HCT116 (cell line): ENCODE measurements around the gene NOX1. TPM values are rescaled to one million over a fixed set of nuclear protein-coding genes. Genes with fewer than 3 reads are reported as not detected.

Experiments used
- ATAC-seq: fragments of 200-7000 bp; cut with Tn5 transposase; 2 replicates; pipeline ENCODE4 v1.9.1; 2020; ENCODE audit warnings: mild to moderate bottlenecking, moderate library complexity
- BruUV-seq: library from RNA; stranded (reverse); fragments of 400-500 nt; replicated peaks from 2 replicates; lab custom pipeline; 2021; lab: Mats Ljungman, UMichigan
- CTCF ChIA-PET: fragments of 300-600 bp; sonication (Branson Sonifier 250); formaldehyde crosslinking; loops from one replicate; lab custom pipeline; 2021; ENCODE audit warnings: antibody characterized with exemption; lab: Charles Lee
- POLR2A ChIA-PET: fragments of 300-600, 350-600 bp; sonication (Branson Sonifier 250); formaldehyde crosslinking; loops from one replicate; lab custom pipeline; 2021; ENCODE audit warnings: antibody characterized with exemption; lab: Charles Lee
- RAD21 ChIA-PET, 2 experiments: fragments of 300-600 bp; sonication (Branson Sonifier 250); formaldehyde crosslinking; loops; one replicate each; lab custom pipeline; 2023; ENCODE audit warnings: low total read pairs in 2 of 2; ENCODE audit not compliant: uncharacterized antibody in 2 of 2, unreplicated experiment in 2 of 2, low non-redundant PET in 1 of 2; lab: Charles Lee
- DNase-seq: peaks from one replicate; pipeline ENCODE4 v3.0.0-alpha.2; 2010; ENCODE audit warnings: low read depth, low spot score
- H2AFZ ChIP-seq: fragments of 200-600 bp; shearing (Covaris generic), sonication (generic); 2 replicates; pipeline ENCODE4 v1.6.1; 2017; ENCODE audit warnings: low read depth, mixed run types, mixed read lengths, antibody characterized with exemption, low read length; ENCODE audit not compliant: poor library complexity, severe bottlenecking
- H3K27ac ChIP-seq: 2 replicates; pipeline ENCODE4 v1.5.1; 2012; ENCODE audit warnings: low read depth, low read length
- H3K27me3 ChIP-seq: fragments of 200-600 bp; sonication (generic); 2 replicates; pipeline ENCODE4 v1.6.1; 2016; ENCODE audit warnings: mixed run types, low read length, mixed read lengths; ENCODE audit not compliant: insufficient read depth
- H3K36me3 ChIP-seq, 2 experiments: fragments of 200-500 bp in 1 of 2; fragments of 200-600 bp in 1 of 2; sonication (Bioruptor generic) in 1 of 2; sonication (generic) in 1 of 2; 2 replicates each; pipeline versions ENCODE4 v1.5.1 to v1.6.1; 2014 to 2016; ENCODE audit warnings: low read length in 2 of 2, inconsistent platforms in 1 of 2, mixed read lengths in 1 of 2, mixed run types in 1 of 2; ENCODE audit not compliant: insufficient read depth in 2 of 2, control insufficient read depth in 1 of 2
- H3K4me1 ChIP-seq, 2 experiments: fragments of 200-600 bp in 1 of 2; sonication (generic) in 1 of 2; 2 replicates each; pipeline versions ENCODE4 v1.5.1 to v1.6.1; 2012 to 2017; ENCODE audit warnings: low read length in 2 of 2, inconsistent platforms in 1 of 2, mild to moderate bottlenecking in 1 of 2, mixed read lengths in 1 of 2, mixed run types in 1 of 2, moderate library complexity in 1 of 2; ENCODE audit not compliant: insufficient read depth in 2 of 2, control insufficient read depth in 1 of 2
- H3K4me2 ChIP-seq: fragments of 200-600 bp; sonication (generic); 2 replicates; pipeline ENCODE4 v1.6.1; 2017; ENCODE audit warnings: mixed run types, low read length, mixed read lengths
- H3K4me3 ChIP-seq, 2 experiments: fragments of 200-600 bp in 1 of 2; sonication (generic) in 1 of 2; replicated peaks in 1 of 2; 2 replicates each; pipeline ENCODE4 v1.5.1; 2011 to 2016; ENCODE audit warnings: low read length in 2 of 2, control low read depth in 1 of 2, low read depth in 1 of 2, mild to moderate bottlenecking in 1 of 2, mixed read lengths in 1 of 2, mixed run types in 1 of 2
- H3K79me2 ChIP-seq: fragments of 200-600 bp; sonication (generic); 2 replicates; pipeline ENCODE4 v1.6.1; 2017; ENCODE audit warnings: mild to moderate bottlenecking, mixed run types, low read length, moderate library complexity, mixed read lengths; ENCODE audit not compliant: insufficient read depth
- H3K9ac ChIP-seq: fragments of 200-600 bp; sonication (generic); 2 replicates; pipeline ENCODE4 v1.6.1; 2016; ENCODE audit warnings: low read length, mixed read lengths
- H3K9me2 ChIP-seq: fragments of 200-600 bp; sonication (generic), shearing (Covaris generic); 2 replicates; pipeline ENCODE4 v1.6.1; 2017; ENCODE audit warnings: mixed run types, mild to moderate bottlenecking, moderate library complexity; ENCODE audit not compliant: insufficient read depth
- H3K9me3 ChIP-seq, 2 experiments: fragments of 200-500 bp in 1 of 2; fragments of 200-600 bp in 1 of 2; sonication (Bioruptor generic) in 1 of 2; sonication (generic) in 1 of 2; 2 replicates each; pipeline ENCODE4 v1.6.1; 2014 to 2017; ENCODE audit warnings: low read length in 2 of 2, mixed read lengths in 2 of 2, inconsistent platforms in 1 of 2, low read depth in 1 of 2, mild to moderate bottlenecking in 1 of 2, mixed run types in 1 of 2, moderate library complexity in 1 of 2; ENCODE audit not compliant: control insufficient read depth in 1 of 2, insufficient read depth in 1 of 2
- H4K20me1 ChIP-seq: fragments of 200-600 bp; sonication (generic), shearing (Covaris generic); 2 replicates; pipeline ENCODE4 v1.6.1; 2017; ENCODE audit warnings: mixed run types, mild to moderate bottlenecking, moderate library complexity; ENCODE audit not compliant: insufficient read depth
- EGR1 ChIP-seq: IDR thresholded peaks from 2 replicates; pipeline ENCODE4 v1.6.1; 2012; ENCODE audit warnings: low read depth
- ELF1 ChIP-seq: IDR thresholded peaks from 2 replicates; pipeline ENCODE4 v1.6.1; 2012; ENCODE audit warnings: low read depth, borderline replicate concordance
- EZH2phosphoT487 ChIP-seq: fragments of 200-600 bp; IDR thresholded peaks from 2 replicates; pipeline ENCODE4 v1.6.1; 2018; ENCODE audit warnings: antibody characterized with exemption, borderline replicate concordance
- FOSL1 ChIP-seq: IDR thresholded peaks from 2 replicates; pipeline ENCODE4 v1.6.1; 2012; ENCODE audit warnings: low read depth
- JUND ChIP-seq: IDR thresholded peaks from 2 replicates; pipeline ENCODE4 v1.6.1; 2012
- MAX ChIP-seq: IDR thresholded peaks from 2 replicates; pipeline ENCODE4 v1.6.1; 2012
- POLR2A ChIP-seq: IDR thresholded peaks from 2 replicates; pipeline ENCODE4 v1.7.0; 2011; ENCODE audit warnings: borderline replicate concordance; ENCODE audit not compliant: insufficient read depth, insufficient read length; ENCODE audit errors: extremely low read depth
- POLR2AphosphoS5 ChIP-seq: IDR thresholded peaks from 2 replicates; pipeline ENCODE4 v1.6.1; 2011; ENCODE audit warnings: mild to moderate bottlenecking, low read depth, low read length, moderate library complexity
- RAD21 ChIP-seq: IDR thresholded peaks from 2 replicates; pipeline ENCODE4 v1.6.1; 2012; ENCODE audit warnings: low read depth, mild to moderate bottlenecking
- REST ChIP-seq: IDR thresholded peaks from 2 replicates; pipeline ENCODE4 v1.6.1; 2012; ENCODE audit warnings: low read depth
- SIN3A ChIP-seq: IDR thresholded peaks from 2 replicates; pipeline ENCODE4 v1.6.1; 2012; ENCODE audit warnings: low read depth
- SRF ChIP-seq: IDR thresholded peaks from 2 replicates; pipeline ENCODE4 v1.6.1; 2012; ENCODE audit warnings: low read depth
- TCF7L2 ChIP-seq: IDR thresholded peaks from 2 replicates; pipeline ENCODE4 v1.7.0; 2011; ENCODE audit warnings: borderline replicate concordance, inconsistent platforms; ENCODE audit not compliant: insufficient read depth, insufficient read length; ENCODE audit errors: extremely low read depth
- YY1 ChIP-seq: IDR thresholded peaks from 2 replicates; pipeline ENCODE4 v1.6.1; 2011; ENCODE audit warnings: low read length, low read depth, moderate library complexity, mild to moderate bottlenecking; ENCODE audit not compliant: insufficient replicate concordance; ENCODE audit errors: extremely low read depth
- intact Hi-C: fragments of 100-400 bp; cut with micrococcal nuclease; formaldehyde crosslinking; loops from 2 replicates; pipeline ENCODE4 v1.10.0; 2022
- total RNA-seq: library from RNA; stranded (reverse); gene quantifications from one replicate; pipeline ENCODE4 v1.2.1, GENCODE V29; 2021; ENCODE audit not compliant: unreplicated experiment
- TF ChIP-seq, protein P1 (sequence below), 3 experiments: fragments of 200-600 bp in 1 of 3; sonication (generic) in 1 of 3; IDR thresholded peaks in 2 of 3; conservative IDR thresholded peaks in 1 of 3; 2 replicates each; pipeline ENCODE4 v1.5.1; 2012 to 2017; ENCODE audit warnings: low read depth in 2 of 3, low read length in 2 of 3, antibody characterized with exemption in 1 of 3, borderline replicate concordance in 1 of 3, control low read depth in 1 of 3, mild to moderate bottlenecking in 1 of 3, mixed read lengths in 1 of 3, mixed run types in 1 of 3, moderate library complexity in 1 of 3; ENCODE audit not compliant: insufficient read depth in 1 of 3

Gene NOX1
- total RNA-seq, 1 experiment from 2014 or later: not detected

DNA sequence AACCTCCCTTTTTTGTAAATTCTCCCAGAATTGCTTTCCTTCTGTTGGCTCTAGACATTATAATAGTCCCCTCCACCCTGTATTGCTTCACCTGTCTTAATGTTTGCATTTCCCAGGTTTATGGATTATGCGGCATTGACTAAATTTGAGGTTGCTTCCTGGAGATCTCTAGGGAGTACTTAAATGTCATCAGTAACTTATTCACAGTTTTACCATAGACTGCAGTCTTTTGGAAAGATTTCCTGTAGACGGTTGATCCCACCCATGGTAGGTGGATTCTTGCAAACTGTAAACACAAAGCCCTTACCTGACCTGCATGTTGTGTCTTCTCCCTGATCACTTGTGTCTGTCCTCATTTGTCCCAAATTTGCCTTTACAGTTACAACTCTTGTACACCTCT is 6.2 kb upstream of the NOX1 start:
- no peaks in the 10 kb centered on the region for H3K9me3 ChIP-seq
- H3K27me3 ChIP-seq: no peaks in the 10 kb centered on the region
- TF ChIP-seq POLR2A (no peak), SIN3A (no peak), RAD21 (no peak), MAX (no peak), FOSL1 (no peak), EGR1 (no peak), POLR2AphosphoS5 (no peak), REST (no peak), JUND (no peak), EZH2phosphoT487 (no peak), SRF (no peak), ELF1 (no peak), YY1 (no peak), TCF7L2 (no peak)
- TF ChIP-seq, protein P1, sequence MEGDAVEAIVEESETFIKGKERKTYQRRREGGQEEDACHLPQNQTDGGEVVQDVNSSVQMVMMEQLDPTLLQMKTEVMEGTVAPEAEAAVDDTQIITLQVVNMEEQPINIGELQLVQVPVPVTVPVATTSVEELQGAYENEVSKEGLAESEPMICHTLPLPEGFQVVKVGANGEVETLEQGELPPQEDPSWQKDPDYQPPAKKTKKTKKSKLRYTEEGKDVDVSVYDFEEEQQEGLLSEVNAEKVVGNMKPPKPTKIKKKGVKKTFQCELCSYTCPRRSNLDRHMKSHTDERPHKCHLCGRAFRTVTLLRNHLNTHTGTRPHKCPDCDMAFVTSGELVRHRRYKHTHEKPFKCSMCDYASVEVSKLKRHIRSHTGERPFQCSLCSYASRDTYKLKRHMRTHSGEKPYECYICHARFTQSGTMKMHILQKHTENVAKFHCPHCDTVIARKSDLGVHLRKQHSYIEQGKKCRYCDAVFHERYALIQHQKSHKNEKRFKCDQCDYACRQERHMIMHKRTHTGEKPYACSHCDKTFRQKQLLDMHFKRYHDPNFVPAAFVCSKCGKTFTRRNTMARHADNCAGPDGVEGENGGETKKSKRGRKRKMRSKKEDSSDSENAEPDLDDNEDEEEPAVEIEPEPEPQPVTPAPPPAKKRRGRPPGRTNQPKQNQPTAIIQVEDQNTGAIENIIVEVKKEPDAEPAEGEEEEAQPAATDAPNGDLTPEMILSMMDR (IDR thresholded peaks at IDR 0.05 in 2 of 3, conservative IDR thresholded peaks at IDR 0.05 in 1 of 3; ENCODE audit: borderline replicate concordance in 1 of 3, insufficient read depth in 1 of 3, low read depth in 2 of 3, low read length in 2 of 3): no peak
- TF ChIP-seq, all 23 proteins: peak for 0
- no peak for ATAC-seq
- DNase-seq: no peak
- Histone ChIP-seq H3K4me3 (no peak overlapping the region), H3K36me3 (no peaks in the 10 kb centered on the region), H3K4me1 (no peaks in the 10 kb centered on the region), H3K79me2 (no peaks in the 10 kb centered on the region), H3K27ac (no peak overlapping the region), H4K20me1 (no peaks in the 10 kb centered on the region), H2AFZ (no peak overlapping the region), H3K9ac (no peak overlapping the region), H3K9me2 (no peaks in the 10 kb centered on the region), H3K4me2 (no peak overlapping the region)
- RAD21 ChIA-PET: no interaction called here
- POLR2A ChIA-PET: no interaction called here
- no TSS peak for BruUV-seq
- CTCF ChIA-PET: no interaction called here
- intact Hi-C loops: no loop called here
